Caco-2 (cell line): ENCODE results near the gene RALGAPA1. TPM values are rescaled to one million over a fixed set of nuclear protein-coding genes. Genes with fewer than 3 reads are reported as not detected.

Source experiments
- BruUV-seq: library from RNA; stranded (reverse); fragments of 400-500 nt; replicated peaks from 2 replicates; lab custom pipeline; 2021; lab: Mats Ljungman, UMichigan
- CTCF ChIA-PET: fragments of 300-600 bp; sonication (Branson Sonifier 250); formaldehyde crosslinking; loops from one replicate; lab custom pipeline; 2022; ENCODE audit warnings: antibody characterized with exemption; lab: Charles Lee
- POLR2A ChIA-PET: fragments of 300-600 bp; sonication (Branson Sonifier 250); formaldehyde crosslinking; loops from one replicate; lab custom pipeline; 2022; ENCODE audit warnings: antibody characterized with exemption; lab: Charles Lee
- DNase-seq, 2 experiments: peaks; one replicate each; pipeline versions ENCODE4 v3.0.0 to v3.0.0-alpha.2; 2020 to 2022
- H3K27me3 ChIP-seq: replicated peaks from 2 replicates; pipeline ENCODE4 v1.6.0; 2011; ENCODE audit warnings: low read length; ENCODE audit not compliant: control insufficient read depth, insufficient read depth
- H3K36me3 ChIP-seq: 2 replicates; pipeline ENCODE4 v1.5.1; 2011; ENCODE audit warnings: low read length; ENCODE audit not compliant: control insufficient read depth, insufficient read depth
- H3K4me1 ChIP-seq: fragments of 250-450 bp; sonication (Bioruptor Pico); 2 replicates; pipeline ENCODE4 v1.5.1; 2020; ENCODE audit warnings: mild to moderate bottlenecking
- H3K4me3 ChIP-seq: 2 replicates; pipeline ENCODE4 v1.5.1; 2011; ENCODE audit warnings: low read depth, mild to moderate bottlenecking, control low read depth, low read length
- H3K9me3 ChIP-seq: fragments of 250-450 bp; sonication (Bioruptor Pico); 2 replicates; pipeline ENCODE4 v1.5.1; 2020; ENCODE audit warnings: mild to moderate bottlenecking, moderate library complexity
- H3K27ac Mint-ChIP-seq: one replicate; pipeline ENCODE4 v1.8.0; 2022; ENCODE audit warnings: mixed read lengths; ENCODE audit not compliant: unreplicated experiment
- H3K27me3 Mint-ChIP-seq: one replicate; pipeline ENCODE4 v1.8.0; 2022; ENCODE audit warnings: mixed read lengths; ENCODE audit not compliant: insufficient read depth, unreplicated experiment
- H3K36me3 Mint-ChIP-seq: one replicate; pipeline ENCODE4 v1.8.0; 2022; ENCODE audit warnings: mild to moderate bottlenecking, mixed read lengths; ENCODE audit not compliant: insufficient read depth, unreplicated experiment
- H3K4me1 Mint-ChIP-seq: one replicate; pipeline ENCODE4 v1.8.0; 2022; ENCODE audit warnings: low read depth, mixed read lengths; ENCODE audit not compliant: unreplicated experiment
- H3K4me3 Mint-ChIP-seq: one replicate; pipeline ENCODE4 v1.8.0; 2022; ENCODE audit warnings: mild to moderate bottlenecking, moderate library complexity, mixed read lengths; ENCODE audit not compliant: unreplicated experiment
- H3K9me3 Mint-ChIP-seq: one replicate; pipeline ENCODE4 v1.8.0; 2022; ENCODE audit warnings: mixed read lengths; ENCODE audit not compliant: unreplicated experiment
- CTCF ChIP-seq, 2 experiments: fragments of 200-600 bp in 1 of 2; IDR thresholded peaks; 1 replicate in 1 of 2; 2 replicates in 1 of 2; pipeline versions ENCODE4 v1.5.1 to v1.8.0; 2011 to 2022; ENCODE audit warnings: antibody characterized with exemption in 1 of 2, control low read depth in 1 of 2, inconsistent platforms in 1 of 2, low read depth in 1 of 2, low read length in 1 of 2, mild to moderate bottlenecking in 1 of 2, moderate library complexity in 1 of 2; ENCODE audit not compliant: insufficient read depth in 1 of 2, severe bottlenecking in 1 of 2, unreplicated experiment in 1 of 2
- intact Hi-C: fragments of 100-400 bp; cut with micrococcal nuclease; formaldehyde crosslinking; loops from one replicate; pipeline ENCODE4 v1.10.0; 2022; ENCODE audit not compliant: unreplicated experiment
- total RNA-seq: library from RNA; stranded (reverse); gene quantifications from 2 replicates; pipeline ENCODE4 v1.2.3, GENCODE V29; 2022

Gene RALGAPA1
- total RNA-seq, 1 experiment from 2014 or later = 28.9 TPM

- no peaks in the 10 kb centered on the region for H3K36me3 Mint-ChIP-seq
- peaks cover 7% of the 10 kb centered on the region for H3K4me1 ChIP-seq
- TF ChIP-seq CTCF (IDR thresholded peaks at IDR 0.05; ENCODE audit: insufficient read depth in 1 of 2, low read depth in 1 of 2, low read length in 1 of 2, severe bottlenecking in 1 of 2, unreplicated experiment in 1 of 2) = no peak
- H3K9me3 Mint-ChIP-seq = no peaks in the 10 kb centered on the region
- no peak overlapping the region for H3K27ac Mint-ChIP-seq
- CTCF ChIA-PET = no interaction called here
- BruUV-seq = no TSS peak
- no peaks in the 10 kb centered on the region for H3K9me3 ChIP-seq
- POLR2A ChIA-PET = interaction anchor here (0.6 kb wide), 1 partner anchor 611 kb away, joined by 7 read pairs; no protein-coding TSS in a partner anchor
- no peaks in the 10 kb centered on the region for H3K27me3 ChIP-seq
- intact Hi-C loops = no loop called here
- peaks cover 9% of the 10 kb centered on the region for H3K4me1 Mint-ChIP-seq
- H3K4me3 Mint-ChIP-seq = no peak overlapping the region
- no peak overlapping the region for H3K4me3 ChIP-seq
- no peaks in the 10 kb centered on the region for H3K36me3 ChIP-seq
- no peaks in the 10 kb centered on the region for H3K27me3 Mint-ChIP-seq
- no peak for DNase-seq
Observed at GRCh38 chr14:35499180-35499579, 309.9 kb downstream of the RALGAPA1 start.

- Mint-ChIP-seq H3K36me3 (no peaks in the 10 kb centered on the region), H3K27me3 (no peaks in the 10 kb centered on the region), H3K9me3 (peaks cover 10% of the 10 kb centered on the region), H3K4me3 (no peak overlapping the region), H3K27ac (no peak overlapping the region), H3K4me1 (no peaks in the 10 kb centered on the region)
- no peaks in the 10 kb centered on the region for H3K4me1 ChIP-seq
- intact Hi-C loops = no loop called here
- ChIA-PET POLR2A (no interaction called here), CTCF (no interaction called here)
- H3K9me3 ChIP-seq = no peaks in the 10 kb centered on the region
- TF ChIP-seq CTCF (IDR thresholded peaks at IDR 0.05; ENCODE audit: insufficient read depth in 1 of 2, low read depth in 1 of 2, low read length in 1 of 2, severe bottlenecking in 1 of 2, unreplicated experiment in 1 of 2) = no peak
- no peaks in the 10 kb centered on the region for H3K36me3 ChIP-seq
- DNase-seq = no peak
- no TSS peak for BruUV-seq
- H3K4me3 ChIP-seq = no peak overlapping the region
- no peaks in the 10 kb centered on the region for H3K27me3 ChIP-seq
Observed at GRCh38 chr14:35495278-35495677, 313.8 kb downstream of the RALGAPA1 start.

GRCh38 chr14:35492569-35493014 lies 316.5 kb downstream of the RALGAPA1 start:
- CTCF ChIA-PET = no interaction called here
- H3K4me3 Mint-ChIP-seq = no peak overlapping the region
- no peaks in the 10 kb centered on the region for H3K4me1 Mint-ChIP-seq
- POLR2A ChIA-PET = no interaction called here
- no peak overlapping the region for H3K27ac Mint-ChIP-seq
- H3K4me1 ChIP-seq = no peaks in the 10 kb centered on the region
- intact Hi-C loops = no loop called here
- no peaks in the 10 kb centered on the region for H3K9me3 ChIP-seq
- no peak overlapping the region for H3K4me3 ChIP-seq
- no peaks in the 10 kb centered on the region for H3K27me3 Mint-ChIP-seq
- no peak for TF ChIP-seq CTCF (IDR thresholded peaks at IDR 0.05; ENCODE audit: insufficient read depth in 1 of 2, low read depth in 1 of 2, low read length in 1 of 2, severe bottlenecking in 1 of 2, unreplicated experiment in 1 of 2)
- no peaks in the 10 kb centered on the region for H3K36me3 ChIP-seq
- no peaks in the 10 kb centered on the region for H3K36me3 Mint-ChIP-seq
- H3K27me3 ChIP-seq = no peaks in the 10 kb centered on the region
- peaks cover 10% of the 10 kb centered on the region for H3K9me3 Mint-ChIP-seq
- no peak for DNase-seq
- BruUV-seq = no TSS peak

Other genes starting within 250 kb of the RALGAPA1 start
- 10.4 and 11.4 TPM in 2 replicates for gene BRMS1L, start 17.0 kb upstream of the RALGAPA1 start, total RNA-seq